Measurements from ENCODE around the gene VAC14.

VAC14 gene

DNA sequence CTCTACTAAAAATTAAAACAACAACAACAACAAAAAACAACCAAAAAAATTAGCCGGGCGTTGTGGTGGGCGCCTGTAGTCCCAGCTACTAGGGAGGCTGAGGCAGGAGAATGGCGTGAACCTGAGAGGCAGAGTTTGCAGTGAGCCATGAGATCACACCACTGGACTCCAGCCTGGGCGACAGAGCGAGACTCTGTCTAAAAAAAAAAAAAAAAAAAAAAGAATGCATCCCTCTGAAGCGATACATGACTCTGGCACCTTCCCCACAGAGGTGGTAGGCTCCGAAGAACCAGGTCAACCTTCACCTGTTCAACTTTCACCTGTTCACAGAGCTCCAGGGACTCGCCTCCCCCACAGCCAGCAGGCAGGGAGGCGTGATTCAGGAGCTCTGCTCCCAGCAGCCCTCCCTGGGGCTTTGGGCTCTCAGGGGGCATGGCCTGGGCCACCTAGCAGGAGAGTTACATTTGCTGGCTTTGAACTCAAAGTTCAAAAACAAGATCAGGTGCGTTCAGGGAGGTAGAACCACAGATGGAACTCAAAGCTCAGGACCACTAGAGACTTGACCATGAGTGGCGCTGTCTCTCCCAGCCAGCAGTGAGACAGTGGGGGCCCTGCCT lies 5.6 kb downstream of the VAC14 start:
- Mint-ChIP-seq H3K36me3 (ENCODE audit: low read depth) (no peaks in the 10 kb centered on the region), H3K4me1 (ENCODE audit: low read depth) (peaks cover 16% of the 10 kb centered on the region), H3K4me3 (no peak overlapping the region), H3K9me3 (no peaks in the 10 kb centered on the region), H3K27me3 (ENCODE audit: low read depth) (no peaks in the 10 kb centered on the region), H3K27ac (no peak overlapping the region)
- no peak for DNase-seq (ENCODE audit: low spot score)

DNA sequence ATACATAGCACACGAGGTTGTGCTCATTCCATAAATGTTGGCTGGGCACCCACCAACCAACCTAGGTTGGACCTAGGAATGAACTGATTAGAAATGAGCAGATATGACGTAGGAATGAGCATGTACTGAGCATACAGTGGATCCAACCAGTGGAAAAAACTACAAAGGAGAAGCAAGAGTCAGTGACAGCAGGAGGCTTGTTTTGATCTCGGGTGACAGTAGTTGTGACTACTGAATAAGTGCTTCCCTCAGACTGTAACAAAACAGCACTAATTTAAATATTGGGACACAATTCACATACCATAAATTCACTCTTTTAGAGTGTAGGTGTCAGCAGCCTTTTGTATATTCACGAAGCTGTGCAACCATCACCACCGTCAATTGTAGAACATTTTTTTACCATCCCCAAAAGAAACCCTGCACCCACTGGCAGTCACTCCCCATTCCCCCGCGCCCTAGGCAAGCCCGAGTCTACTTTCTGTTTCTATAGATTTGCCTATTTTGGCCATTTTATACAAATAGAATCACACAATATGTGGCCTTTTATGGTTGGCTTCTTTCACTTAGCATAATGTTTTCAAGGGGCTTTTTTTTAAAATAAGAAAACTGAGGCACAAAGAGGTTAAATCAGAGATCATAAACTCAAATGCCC lies 7.0 kb downstream of the VAC14 start:
- DNase-seq (ENCODE audit: low spot score): no peak
- H3K27ac Mint-ChIP-seq: no peak overlapping the region
- H3K4me3 Mint-ChIP-seq: no peak overlapping the region
- peaks cover 4% of the 10 kb centered on the region for H3K4me1 Mint-ChIP-seq (ENCODE audit: low read depth)
- H3K9me3 Mint-ChIP-seq: no peaks in the 10 kb centered on the region
- H3K36me3 Mint-ChIP-seq (ENCODE audit: low read depth): no peaks in the 10 kb centered on the region
- no peaks in the 10 kb centered on the region for H3K27me3 Mint-ChIP-seq (ENCODE audit: low read depth)

DNA sequence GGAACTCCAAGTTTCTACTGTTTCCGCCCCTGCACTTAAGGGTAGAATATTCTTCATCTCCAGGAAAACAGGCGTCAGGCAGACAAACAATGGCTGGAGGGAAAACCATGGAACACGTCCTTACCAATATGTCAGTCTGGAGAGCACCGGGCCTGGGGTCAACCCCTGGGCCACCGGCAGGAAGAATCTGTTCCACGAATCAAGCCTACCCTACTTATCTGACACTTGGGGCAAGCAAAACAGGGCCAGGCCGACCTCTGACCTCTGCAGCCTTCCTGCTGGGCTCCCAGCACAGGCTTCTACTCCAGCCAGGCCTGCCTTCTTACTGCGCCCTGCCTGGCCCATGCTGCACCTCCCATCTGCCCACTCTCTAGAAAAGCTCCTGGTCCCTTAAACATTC lies 10.1 kb downstream of the VAC14 start:
- Mint-ChIP-seq H3K4me3 (no peak overlapping the region), H3K36me3 (ENCODE audit: low read depth) (no peaks in the 10 kb centered on the region), H3K9me3 (no peaks in the 10 kb centered on the region), H3K4me1 (ENCODE audit: low read depth) (peaks cover under 1% of the 10 kb centered on the region), H3K27ac (no peak overlapping the region), H3K27me3 (ENCODE audit: low read depth) (no peaks in the 10 kb centered on the region)
- no peak for DNase-seq (ENCODE audit: low spot score)

DNA sequence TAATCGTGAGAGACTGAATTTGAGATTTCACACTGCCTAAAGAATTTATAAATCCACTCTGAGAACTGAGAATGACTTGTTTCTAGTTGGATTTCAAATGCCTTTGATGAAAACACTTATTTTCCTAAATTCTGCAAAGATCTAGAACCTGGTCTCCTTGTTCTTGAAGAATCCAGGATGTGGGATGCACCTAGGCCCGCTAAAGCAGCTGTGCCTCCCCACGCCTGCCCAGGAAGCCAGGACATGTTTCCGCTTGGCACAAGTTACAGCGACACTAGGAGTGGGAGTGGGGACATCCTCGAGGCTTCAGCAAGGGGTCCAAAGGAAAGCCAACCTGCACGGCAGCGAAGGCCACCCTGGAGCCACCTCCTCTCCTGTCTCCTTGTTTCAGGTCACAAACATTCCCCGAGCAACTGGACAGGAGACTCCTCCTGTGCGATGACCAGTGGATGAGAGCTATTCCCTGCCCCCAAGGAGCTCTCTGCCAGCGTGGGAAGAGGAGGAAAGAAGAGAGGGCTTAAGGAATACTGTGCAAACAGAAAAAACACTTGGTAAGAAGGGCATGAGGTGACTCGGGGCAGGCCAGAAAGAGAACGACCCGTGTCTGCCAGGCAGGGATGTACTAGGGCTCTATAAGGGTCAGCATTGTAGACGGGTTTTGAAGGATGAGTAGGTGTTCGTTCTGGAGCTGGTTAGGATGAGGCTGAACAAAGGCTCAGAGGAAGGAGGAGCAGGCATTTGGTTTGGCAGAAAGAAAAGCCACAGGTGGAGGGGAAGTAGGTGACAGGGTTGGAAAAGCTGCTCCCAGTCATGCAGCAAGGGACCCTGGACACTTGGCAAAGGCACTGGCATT lies 11.1 kb downstream of the VAC14 start:
- Mint-ChIP-seq H3K36me3 (ENCODE audit: low read depth) (peaks cover under 1% of the 10 kb centered on the region), H3K4me1 (ENCODE audit: low read depth) (no peaks in the 10 kb centered on the region), H3K9me3 (no peaks in the 10 kb centered on the region), H3K27me3 (ENCODE audit: low read depth) (no peaks in the 10 kb centered on the region), H3K27ac (no peak overlapping the region), H3K4me3 (no peak overlapping the region)
- no peak for DNase-seq (ENCODE audit: low spot score)

DNA sequence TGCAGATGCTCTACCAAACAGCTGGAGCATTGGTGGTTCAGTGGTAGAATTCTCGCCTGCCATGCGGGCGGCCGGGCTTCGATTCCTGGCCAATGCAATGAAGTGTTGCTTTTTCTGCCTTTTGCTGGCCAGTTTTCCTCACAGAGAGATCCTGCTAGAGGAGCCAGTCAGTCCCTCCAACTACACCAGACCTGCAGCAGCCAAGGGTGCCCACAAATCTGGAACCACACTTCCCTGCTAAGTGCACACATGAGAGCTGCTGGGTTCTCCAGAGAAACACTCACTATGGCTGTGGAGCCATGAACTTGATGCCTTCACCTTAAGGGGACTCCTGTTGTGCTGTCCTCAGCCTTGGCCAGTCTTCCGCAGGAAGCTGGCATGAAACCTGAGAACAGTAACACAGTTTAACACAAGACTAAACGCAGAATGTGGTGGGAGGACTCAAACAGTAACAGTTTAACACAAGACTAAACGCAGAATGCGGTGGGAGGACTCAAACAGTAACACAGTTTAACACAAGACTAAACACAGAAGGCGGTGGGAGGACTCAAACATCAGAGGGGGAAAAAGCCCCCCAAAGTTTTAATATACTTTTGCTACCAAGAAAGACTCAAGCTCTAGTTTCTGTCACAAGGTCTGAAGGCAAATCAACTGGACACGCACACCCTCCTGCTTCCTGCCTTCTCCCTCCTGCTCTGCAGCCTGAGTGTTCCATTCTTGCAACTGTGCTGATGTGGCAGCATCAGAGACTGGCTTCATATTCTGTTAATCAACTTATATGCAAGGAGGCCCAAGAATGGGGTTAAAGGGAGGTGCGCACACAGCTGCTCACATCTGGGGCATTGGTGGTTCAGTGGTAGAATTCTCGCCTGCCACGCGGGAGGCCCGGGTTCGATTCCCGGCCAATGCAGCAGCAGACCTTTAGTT lies 12.0 kb downstream of the VAC14 start:
- no peak overlapping the region for H3K27ac Mint-ChIP-seq
- no peaks in the 10 kb centered on the region for H3K27me3 Mint-ChIP-seq (ENCODE audit: low read depth)
- no peaks in the 10 kb centered on the region for H3K9me3 Mint-ChIP-seq
- H3K4me3 Mint-ChIP-seq: no peak overlapping the region
- no peaks in the 10 kb centered on the region for H3K4me1 Mint-ChIP-seq (ENCODE audit: low read depth)
- DNase-seq (ENCODE audit: low spot score): no peak
- peaks cover 3% of the 10 kb centered on the region for H3K36me3 Mint-ChIP-seq (ENCODE audit: low read depth)

DNA sequence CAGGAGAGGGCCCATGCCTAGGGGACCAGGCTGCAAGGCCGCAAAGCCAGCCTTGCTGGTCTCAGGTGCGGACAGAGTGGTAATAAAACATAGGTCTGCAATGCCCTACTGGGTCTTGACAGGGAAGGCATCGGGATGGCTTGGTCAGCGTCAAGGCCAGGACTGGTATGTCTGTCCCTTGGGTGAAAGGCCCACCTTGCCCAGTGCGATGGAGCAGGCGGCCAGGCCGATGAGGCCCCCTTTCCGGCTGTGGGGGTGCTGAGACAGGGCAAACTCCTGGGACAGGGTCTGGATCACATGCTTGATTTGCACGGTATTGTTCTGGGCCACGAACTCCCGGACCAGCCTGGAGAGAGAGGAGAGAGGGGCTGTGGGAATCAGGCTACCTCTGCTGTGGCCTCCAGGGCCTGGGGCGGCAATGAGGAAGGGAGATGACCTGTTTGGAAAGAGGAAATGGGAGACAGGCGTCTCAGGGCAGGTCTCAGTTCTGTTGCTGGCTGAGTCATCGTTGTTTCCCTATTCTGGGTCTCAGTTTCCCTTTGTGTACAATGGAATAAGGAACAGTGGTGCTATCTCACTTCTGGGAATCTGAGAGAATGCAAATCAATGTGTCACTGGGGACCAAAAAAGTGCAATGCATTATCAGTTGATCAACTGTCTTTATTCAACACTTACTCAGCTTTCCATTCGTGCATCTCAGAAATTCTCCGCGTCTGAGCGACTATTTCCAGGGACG lies 14.8 kb downstream of the VAC14 start:
- no peaks in the 10 kb centered on the region for H3K9me3 Mint-ChIP-seq
- H3K27me3 Mint-ChIP-seq (ENCODE audit: low read depth): no peaks in the 10 kb centered on the region
- peaks cover 21% of the 10 kb centered on the region for H3K36me3 Mint-ChIP-seq (ENCODE audit: low read depth)
- H3K27ac Mint-ChIP-seq: no peak overlapping the region
- H3K4me3 Mint-ChIP-seq: no peak overlapping the region
- no peaks in the 10 kb centered on the region for H3K4me1 Mint-ChIP-seq (ENCODE audit: low read depth)
- no peak for DNase-seq (ENCODE audit: low spot score)

DNA sequence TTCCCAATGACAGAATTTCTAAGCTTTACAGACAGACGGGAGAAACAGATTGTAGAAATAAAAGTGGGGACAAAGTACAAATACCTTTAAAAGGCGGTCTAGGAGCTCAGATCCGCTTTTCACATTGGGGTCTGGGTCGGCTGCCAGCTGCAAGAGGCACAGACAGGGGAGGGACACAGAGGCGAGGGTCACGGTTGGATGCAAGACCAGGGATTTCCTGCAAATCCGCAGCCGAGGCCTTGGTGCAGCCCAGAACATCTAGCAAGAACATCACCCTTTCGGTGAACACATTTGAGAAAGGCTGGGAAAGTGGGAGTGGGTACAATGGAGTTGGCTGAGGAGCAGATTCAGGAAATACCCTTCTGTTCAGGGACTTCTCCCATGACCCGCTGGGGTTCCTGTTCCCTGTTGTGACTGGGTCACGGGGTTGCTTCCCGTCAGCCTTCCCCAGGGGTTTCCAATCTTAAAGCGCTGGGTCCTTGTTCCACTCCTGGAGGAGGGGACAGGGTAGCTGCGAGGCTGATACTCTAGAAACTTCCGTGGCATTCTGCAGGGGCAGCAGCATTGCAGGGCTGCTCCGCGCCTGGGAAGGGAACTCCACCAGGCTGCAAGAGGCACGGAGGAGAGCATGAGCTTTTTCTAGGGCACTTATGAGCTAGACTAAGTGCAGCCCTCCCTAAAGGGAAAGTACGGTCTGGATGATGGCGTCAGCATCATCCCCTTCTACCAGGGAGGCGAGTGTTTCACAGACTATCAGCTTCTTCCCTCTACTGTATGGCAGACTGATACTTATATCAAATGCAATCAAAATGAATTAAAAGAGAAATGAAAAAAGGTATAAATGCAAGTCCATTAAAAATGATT lies 16.0 kb downstream of the VAC14 start:
- Mint-ChIP-seq H3K36me3 (ENCODE audit: low read depth) (peaks cover 32% of the 10 kb centered on the region), H3K27me3 (ENCODE audit: low read depth) (no peaks in the 10 kb centered on the region), H3K4me1 (ENCODE audit: low read depth) (no peaks in the 10 kb centered on the region), H3K27ac (no peak overlapping the region), H3K9me3 (no peaks in the 10 kb centered on the region), H3K4me3 (no peak overlapping the region)
- no peak for DNase-seq (ENCODE audit: low spot score)

DNA sequence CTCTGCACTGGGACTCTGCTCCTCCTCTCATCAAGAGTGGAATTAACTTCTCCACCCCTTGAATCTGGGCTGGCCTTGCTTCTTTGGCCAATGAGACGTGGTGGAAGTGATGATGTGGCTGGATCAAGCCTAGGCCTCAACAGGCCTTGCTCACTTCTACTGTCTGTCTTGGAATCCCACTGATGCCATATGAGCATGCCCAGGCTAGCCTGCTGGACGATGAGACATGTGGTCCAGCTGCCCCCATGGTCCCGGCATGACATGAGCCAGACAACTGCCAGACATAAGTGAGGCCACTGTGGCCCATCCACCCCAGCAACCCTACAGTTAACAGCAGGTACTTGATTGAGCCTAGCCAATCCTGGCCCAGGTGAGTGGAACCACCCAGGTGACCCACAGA lies 18.7 kb downstream of the VAC14 start:
- no peaks in the 10 kb centered on the region for H3K4me1 Mint-ChIP-seq (ENCODE audit: low read depth)
- no peak for DNase-seq (ENCODE audit: low spot score)
- H3K27me3 Mint-ChIP-seq (ENCODE audit: low read depth): no peaks in the 10 kb centered on the region
- no peak overlapping the region for H3K4me3 Mint-ChIP-seq
- no peak overlapping the region for H3K27ac Mint-ChIP-seq
- H3K9me3 Mint-ChIP-seq: no peaks in the 10 kb centered on the region
- peaks cover 42% of the 10 kb centered on the region for H3K36me3 Mint-ChIP-seq (ENCODE audit: low read depth)

DNA sequence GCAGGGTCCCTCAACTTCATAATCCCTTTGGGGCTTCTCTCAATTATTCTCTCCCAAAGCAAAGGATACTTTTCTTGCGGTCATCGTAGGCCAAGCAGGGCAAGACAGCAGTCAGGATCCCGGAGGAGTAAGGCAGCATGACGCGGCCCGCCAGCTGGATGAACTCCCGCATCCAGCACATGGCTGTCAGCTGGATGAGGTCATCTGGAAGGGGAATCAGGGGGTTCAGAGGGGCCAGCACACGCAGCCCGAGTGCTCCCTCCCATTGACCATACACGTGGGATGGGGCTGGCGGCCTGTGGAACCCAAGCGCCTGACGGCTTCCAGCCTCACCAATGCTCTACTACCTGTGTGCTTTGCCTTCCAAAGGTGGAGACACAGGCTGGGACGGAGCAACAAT lies 19.2 kb downstream of the VAC14 start:
- Mint-ChIP-seq H3K4me3 (no peak overlapping the region), H3K36me3 (ENCODE audit: low read depth) (peaks cover 42% of the 10 kb centered on the region), H3K27me3 (ENCODE audit: low read depth) (no peaks in the 10 kb centered on the region), H3K27ac (no peak overlapping the region), H3K4me1 (ENCODE audit: low read depth) (no peaks in the 10 kb centered on the region), H3K9me3 (no peaks in the 10 kb centered on the region)
- no peak for DNase-seq (ENCODE audit: low spot score)

DNA sequence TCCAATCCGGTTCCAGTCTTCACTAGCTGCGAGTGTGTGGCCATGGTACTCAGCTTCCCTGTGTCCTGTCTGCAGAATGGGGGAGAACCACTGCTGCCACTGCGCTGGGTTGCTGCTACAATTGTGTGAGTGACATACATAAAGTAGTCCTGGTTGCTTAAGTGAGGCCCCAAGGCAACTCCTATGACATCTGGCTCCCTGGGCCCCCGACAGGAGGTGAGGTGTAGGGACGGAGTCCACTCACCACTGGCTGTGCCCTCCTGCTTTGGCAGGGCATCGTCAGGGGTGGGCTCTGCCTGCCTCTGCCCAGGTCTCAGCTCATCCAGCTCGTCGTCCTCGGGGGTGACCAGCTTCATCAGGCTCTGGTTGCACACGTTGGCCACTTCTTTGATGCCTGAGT lies 20.4 kb downstream of the VAC14 start:
- Mint-ChIP-seq H3K27me3 (ENCODE audit: low read depth) (no peaks in the 10 kb centered on the region), H3K4me1 (ENCODE audit: low read depth) (no peaks in the 10 kb centered on the region), H3K36me3 (ENCODE audit: low read depth) (peaks cover 42% of the 10 kb centered on the region), H3K9me3 (no peaks in the 10 kb centered on the region), H3K4me3 (no peak overlapping the region), H3K27ac (no peak overlapping the region)
- DNase-seq (ENCODE audit: low spot score): no peak

DNA sequence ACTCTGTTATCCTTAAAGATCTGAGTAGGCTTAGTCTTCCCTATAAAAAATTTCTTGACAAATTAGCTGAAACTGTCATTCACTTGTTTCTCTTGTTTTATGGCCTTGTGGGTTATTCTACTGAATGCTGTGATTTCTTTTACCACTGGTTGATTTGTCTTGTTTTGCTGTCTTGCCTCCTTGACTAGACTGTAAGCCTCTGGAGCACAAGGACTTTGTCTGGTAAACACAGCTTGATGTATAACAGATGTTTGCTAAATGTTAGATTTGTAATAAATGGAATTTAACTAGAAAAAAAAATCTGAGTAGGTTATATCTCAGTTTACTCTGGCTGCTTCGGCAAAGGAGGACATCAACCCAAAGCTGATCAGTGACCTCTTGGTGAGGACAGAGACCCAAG lies 21.6 kb downstream of the VAC14 start:
- H3K4me1 Mint-ChIP-seq (ENCODE audit: low read depth): no peaks in the 10 kb centered on the region
- H3K9me3 Mint-ChIP-seq: no peaks in the 10 kb centered on the region
- H3K36me3 Mint-ChIP-seq (ENCODE audit: low read depth): peaks cover 39% of the 10 kb centered on the region
- no peak overlapping the region for H3K27ac Mint-ChIP-seq
- no peaks in the 10 kb centered on the region for H3K27me3 Mint-ChIP-seq (ENCODE audit: low read depth)
- H3K4me3 Mint-ChIP-seq: no peak overlapping the region
- DNase-seq (ENCODE audit: low spot score): no peak

DNA sequence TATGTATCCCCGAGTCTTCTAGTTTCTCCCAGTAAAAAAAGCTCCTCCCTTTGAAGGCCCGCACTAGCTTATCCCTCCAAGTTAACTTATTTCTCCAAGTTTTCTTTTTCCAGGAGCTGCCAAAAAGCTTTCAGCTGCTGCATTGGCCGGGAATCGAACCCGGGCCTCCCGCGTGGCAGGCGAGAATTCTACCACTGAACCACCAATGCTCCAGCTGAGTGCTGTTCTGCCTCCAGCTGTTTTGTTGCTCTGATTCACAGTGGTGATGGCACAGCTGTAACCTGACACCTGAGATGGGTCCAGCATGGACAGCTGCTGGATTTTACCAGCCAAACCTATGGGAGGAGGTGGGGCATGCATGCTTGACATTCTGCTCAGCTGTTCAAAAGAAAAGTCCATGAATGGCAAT lies 22.1 kb downstream of the VAC14 start:
- no peak for DNase-seq (ENCODE audit: low spot score)
- Mint-ChIP-seq H3K36me3 (ENCODE audit: low read depth) (peaks cover 39% of the 10 kb centered on the region), H3K4me3 (no peak overlapping the region), H3K4me1 (ENCODE audit: low read depth) (no peaks in the 10 kb centered on the region), H3K27ac (no peak overlapping the region), H3K27me3 (ENCODE audit: low read depth) (no peaks in the 10 kb centered on the region), H3K9me3 (no peaks in the 10 kb centered on the region)

All from T-helper 2 cell treated with Interferon-gamma antibody and Interleukin-4, amounts not matched to agents 5 μg/mL and 100 μg/mL, for 36 hours (primary cell).